NOMO-1 (cell line): Measurements from ENCODE around the gene POLE.

ENCODE experiments used
- DNase-seq, 2 experiments: peaks; one replicate each; lab custom pipeline; 2025; ENCODE audit not compliant: unreplicated experiment in 2 of 2; lab: John Stamatoyannopoulos, UW

The POLE gene

DNA sequence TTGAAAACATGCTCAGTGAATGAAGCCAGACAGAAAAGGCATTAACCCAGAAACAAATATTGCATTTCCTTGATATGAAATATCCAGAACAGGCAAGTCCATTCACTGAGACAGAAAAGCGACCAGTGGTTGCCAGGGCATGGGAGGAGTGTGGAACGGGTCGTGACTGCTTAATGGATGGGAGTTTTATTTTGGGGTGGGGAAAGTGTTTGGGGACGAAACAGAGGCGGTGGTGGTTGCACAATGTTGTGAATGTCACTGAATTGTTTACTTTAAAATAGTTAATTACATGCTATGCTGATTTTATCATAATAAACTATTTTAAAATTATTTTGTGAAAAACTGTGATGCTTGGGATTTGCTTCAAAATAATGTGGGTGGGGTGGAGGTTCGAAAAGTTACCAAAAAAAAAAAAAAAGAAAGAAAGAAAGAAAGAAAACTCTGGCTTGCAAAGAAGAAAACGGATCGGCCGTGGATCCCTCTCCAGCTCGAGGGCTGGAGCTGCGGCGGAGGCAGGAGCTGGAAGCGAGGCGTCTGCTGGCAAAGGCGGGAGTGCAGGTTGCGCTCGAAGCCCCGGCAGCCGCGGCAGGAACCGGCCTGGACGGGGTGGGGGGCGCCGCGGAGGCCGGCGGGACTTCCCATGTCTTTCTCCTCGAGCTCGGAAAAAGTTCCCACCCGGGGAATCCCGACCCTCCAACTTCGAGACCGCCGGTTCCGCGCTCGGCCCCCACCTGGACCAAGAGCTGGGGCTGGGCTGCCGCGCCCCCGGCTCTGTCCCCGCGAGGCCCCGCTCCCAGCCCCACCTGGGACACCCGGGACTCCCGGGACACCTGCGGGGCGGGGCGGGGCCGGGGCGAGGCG is 69.1 kb downstream of the POLE start:
- DNase-seq, result no peak

DNA sequence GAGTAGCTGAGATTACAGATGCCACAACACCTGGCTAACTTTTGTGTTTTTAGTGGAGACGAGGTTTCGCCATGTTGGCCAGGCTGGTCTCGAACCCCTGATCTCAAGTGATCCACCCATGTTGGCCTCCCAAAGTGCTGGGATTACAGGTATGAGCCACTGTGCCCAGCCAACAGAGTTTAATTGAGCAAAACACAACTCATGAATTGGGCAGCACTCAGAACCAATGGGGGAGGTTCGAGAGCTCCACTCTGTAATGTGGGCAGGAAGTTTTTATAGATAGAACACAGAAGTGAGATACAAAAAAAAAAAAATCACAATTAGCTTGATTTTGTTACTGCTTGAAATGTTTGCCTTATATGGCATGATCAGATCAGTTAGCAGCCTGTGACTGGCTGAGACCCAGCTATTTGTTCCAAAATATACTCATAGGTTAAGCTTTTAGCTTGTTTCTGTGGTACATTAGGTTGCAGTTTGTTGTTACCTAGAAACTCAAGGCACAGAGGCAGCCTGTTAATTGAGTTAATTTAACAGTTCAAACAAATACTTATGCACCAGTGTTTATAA is 69.9 kb downstream of the POLE start:
- no peak for DNase-seq

DNA sequence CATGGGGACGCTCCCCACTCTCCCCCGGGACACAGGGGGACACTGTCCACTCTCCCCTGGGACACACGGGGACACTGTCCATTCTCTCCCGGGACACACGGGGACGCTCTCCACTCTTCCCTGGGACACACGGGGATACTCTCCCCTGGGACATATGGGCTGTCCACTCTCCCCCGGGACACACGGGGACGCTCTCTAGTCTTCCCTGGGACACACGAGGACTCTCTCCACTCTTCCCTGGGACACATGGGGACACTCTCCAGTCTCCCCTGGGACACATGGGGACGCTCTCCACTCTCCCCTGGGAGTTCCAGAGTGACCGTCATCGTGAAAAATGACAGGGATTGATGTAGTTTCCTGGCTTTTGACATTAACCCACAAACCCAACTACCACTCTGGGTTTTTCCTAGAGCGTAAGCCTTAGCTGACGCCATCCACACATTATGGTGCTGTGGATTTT is 71.5 kb downstream of the POLE start:
- DNase-seq, result no peak

DNA sequence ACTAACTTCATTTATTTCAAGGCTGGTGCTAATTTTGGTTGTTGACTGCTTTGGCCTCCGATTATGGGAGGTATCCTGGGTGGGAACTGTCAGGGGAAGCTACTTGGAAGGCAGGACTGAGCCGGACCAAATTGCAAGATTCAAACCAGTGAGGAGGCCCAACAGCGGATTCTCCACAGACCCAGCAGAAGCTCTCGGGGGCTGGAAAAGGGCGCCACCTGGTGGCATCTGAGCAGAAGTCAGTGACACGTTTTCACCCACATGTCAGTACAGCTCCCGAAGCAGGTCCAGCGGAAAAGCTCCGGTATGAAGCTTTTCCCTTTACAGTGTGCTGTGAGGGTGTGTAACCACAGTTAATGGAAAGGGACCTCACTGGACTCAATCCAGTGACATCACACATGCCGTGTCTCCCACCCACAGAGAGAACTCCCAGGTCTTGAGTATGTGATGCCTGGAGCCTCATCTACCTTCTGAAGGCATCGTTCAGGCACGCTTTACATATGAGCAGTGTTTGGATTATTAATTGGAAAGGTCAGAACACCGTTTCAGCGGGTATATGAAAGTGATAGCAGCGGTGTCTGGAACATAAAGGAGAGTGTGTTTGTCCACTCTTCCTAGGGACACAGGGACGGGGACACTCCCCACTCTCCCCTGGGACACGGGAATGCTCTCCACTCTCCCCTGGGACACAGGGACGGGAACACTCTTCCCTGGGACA is 72.1 kb downstream of the POLE start:
- peak; percentile 51 to 66 for DNase-seq

DNA sequence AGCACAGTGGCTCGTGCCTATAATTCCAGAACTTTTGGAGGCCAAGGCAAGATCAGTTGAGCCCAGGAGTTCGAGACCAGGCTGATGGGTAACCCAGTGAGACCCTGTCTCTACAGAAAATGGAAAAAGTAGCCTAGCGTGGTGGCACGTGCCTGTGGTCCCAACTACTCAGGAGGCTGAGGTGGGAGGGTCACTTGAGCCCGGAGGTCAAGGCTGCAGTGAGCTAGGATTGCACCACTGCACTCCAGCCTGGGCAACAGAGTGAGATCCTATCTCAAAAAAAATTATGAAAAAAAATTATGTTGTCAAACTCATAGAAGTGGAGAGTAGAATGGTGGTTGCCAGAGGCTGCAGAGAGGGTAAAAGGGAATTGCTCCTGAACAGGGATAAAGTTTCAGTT is 73.1 kb downstream of the POLE start:
- DNase-seq, result no peak

DNA sequence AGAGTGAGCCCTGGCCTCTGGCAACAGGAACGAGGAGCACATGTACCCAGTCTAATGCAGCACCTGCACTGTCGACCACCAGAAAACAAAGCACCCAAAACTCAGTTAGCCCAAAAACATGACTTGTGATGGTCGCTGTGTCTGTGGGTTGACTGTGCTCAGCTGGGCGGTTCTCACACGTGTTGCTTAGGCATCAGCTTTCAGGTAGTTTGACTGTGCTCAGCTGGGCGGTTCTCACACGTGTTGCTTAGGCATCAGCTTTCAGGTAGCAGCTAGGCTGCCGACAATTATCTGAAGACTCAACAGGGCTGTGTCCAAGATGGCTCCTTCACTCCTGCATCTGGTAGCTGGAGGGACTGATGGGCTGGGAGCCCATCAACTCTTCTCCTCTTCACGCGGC is 75.5 kb downstream of the POLE start:
- DNase-seq, result no peak

DNA sequence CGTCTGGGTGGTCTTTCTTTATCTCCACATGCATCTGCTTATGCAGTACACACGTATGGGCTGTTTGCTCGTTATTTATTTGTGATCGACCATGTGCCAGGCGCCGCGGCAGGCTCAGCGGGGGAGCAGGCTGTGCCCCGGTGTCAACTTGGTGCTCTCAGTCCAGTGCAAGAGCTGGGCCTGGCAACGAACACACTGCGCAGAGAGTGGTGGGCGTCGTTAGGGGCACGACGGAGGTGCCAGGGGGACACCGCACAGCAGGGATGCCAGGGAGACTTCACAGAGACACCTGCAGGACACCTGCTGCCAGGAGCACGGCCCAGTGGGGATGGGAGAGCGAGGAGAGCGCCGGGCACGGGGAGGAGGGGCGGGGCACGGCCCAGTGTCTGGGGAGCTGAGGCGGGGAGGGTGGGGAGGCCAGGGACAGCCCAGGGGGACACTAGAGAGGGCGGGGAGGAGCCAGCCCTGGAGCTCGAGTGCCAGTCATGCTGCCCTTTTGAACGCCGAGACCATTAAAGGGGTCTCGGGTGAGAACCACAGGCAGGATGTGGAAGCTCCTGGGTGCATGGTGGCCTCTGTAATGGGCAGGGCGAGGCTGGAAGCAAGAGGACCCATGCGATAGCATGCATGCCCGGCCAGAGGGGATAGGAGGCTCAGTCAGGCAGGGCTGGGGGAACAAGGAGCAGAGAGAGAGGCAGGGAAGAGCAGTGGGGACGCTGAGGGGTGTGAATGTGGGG is 76.1 kb downstream of the POLE start:
- DNase-seq, result no peak

DNA sequence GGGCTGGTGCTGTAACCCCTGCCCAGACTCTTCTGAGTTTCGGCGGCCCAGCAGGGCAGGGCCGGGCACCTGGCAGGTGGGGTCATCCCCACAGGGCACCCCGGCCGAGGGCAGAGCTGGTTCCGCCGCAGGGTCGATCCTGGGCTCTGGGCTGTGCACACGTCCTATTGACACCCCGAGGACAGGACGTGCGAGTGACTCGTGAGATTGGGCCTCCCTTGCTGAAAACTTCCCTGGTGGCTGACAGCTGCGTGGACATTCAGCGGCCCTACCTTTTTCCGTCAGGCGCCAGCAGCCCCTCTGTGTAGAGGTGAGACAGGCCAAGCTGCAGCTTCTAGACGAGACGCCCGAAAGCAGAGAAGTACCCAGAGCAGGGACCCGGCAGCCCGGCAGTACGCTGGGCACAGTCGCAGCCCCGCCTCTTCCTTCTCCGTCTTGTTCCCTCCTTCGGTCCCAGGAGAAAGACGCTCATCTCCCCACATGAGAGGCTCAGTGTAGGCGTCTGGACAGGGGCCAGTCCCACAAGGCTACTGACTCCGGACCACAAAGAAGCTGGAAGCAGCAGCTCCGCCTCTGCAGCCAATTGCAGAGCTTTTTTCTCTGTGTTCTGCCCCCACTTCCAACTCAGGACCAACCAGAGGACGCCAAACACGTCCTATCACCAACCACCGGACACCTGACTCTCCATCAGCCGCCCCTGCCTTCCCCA is 76.9 kb downstream of the POLE start, which contains the start of gene LRCOL1:
LRCOL1 (minus strand) TSS at position 532 of the 709 bp plus-strand sequence. CDS start 4,331 bp downstream, outside the sequence.
- peak in 1 of 2 experiments; percentile 7 for DNase-seq

DNA sequence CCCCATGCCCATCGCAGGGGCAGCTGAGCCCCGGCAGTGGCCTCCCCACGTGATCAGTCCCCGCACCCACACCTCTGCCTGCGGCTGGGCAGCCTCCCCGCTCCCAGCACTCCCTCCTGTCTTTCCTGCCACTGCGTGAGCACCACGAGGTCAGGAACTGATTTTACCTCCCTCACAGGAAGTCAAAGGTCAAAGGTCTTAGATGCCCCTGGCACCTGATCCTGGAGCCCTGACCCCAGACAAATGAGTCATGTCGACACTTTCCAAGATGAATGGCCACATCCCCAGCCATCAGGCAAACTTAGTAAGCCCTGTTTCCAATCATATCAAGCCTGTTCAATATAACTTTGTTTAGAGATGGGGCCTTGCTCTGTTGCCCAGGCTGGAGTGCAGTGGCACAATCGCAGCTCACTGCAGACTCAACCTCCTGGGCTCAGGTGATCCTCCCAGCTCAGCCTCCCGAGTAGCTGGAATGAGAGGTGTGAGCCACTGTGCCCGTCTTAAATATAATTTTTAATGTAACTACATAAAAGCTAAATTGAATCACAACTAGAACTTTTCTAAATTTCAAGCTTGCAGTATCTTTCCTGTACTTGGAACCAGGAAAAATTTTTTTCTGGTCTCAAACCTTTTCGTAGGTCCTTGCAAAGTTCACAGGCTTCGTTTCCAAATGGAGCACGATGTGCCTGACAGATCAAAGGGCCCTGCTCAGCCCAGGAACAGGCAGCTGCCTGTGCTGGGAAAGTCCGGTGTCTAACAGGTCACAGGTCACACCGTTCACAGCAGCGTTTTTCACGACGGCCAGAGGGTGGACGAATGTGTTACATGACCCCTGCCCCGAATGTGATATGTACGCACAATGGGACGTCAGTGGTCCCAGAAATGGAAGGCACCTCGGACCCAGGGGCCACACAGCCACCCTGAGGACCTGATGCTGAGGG is 78.6 kb downstream of the POLE start:
- no peak for DNase-seq

DNA sequence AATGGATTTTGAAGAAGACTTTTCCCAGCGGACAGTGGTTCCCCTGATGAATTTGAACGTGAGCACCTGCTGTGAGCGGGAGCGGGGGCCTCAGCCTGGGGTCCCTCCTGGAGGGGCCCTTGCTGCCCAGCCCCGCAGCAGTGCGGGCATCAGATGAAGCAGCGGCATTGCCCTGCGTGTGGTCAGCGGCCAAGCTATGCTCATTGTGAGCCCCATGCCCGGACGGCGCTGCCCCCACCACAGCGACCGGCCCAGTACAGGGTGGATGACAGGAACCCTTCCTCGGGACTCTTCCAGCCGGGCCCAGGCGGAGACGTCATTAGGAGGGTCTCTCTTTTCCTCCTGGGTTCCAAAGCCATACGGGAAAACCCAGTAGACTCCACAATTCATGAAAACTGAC is 80.2 kb downstream of the POLE start:
- DNase-seq, result no peak

DNA sequence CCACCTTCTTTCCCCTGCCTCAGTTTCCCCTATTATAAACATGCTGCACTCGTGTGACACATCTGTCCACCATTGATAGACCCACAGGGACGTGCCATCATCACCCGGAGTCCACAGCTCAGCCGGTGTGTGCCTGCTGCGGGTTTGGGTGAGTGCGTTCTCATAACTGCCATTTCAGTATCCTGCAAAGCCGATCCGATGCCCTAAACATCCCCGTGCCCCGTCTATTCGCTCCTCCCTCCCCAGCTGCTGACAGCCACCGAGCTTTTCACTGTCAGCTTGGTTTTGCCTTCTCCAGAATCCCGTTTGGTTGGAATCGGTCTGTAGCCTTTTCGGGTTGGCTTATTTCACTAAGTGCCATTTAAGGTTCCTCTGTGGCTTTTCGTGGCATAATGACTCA is 80.7 kb downstream of the POLE start:
- DNase-seq, result no peak

DNA sequence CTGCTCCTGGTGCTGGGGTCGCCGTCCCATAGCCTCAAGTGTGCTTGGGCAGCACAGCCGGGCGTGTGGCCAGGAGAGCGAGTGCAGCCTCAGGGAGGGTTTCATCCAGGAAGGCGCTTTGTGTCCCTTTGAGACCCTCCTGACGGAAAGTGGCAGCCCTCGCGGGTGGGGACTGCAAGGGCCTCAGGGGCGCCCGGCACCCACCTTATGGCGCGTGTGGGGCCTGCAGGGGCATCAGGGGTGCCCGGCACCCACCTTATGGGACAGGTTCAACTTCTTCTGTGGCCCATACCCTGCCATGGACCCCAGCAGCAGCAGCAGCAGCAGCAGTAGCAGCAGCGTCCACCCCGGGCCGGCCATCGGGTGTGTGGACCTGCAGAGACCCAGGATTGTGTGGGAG is 81.2 kb downstream of the POLE start:
- DNase-seq, result no peak

DNA sequence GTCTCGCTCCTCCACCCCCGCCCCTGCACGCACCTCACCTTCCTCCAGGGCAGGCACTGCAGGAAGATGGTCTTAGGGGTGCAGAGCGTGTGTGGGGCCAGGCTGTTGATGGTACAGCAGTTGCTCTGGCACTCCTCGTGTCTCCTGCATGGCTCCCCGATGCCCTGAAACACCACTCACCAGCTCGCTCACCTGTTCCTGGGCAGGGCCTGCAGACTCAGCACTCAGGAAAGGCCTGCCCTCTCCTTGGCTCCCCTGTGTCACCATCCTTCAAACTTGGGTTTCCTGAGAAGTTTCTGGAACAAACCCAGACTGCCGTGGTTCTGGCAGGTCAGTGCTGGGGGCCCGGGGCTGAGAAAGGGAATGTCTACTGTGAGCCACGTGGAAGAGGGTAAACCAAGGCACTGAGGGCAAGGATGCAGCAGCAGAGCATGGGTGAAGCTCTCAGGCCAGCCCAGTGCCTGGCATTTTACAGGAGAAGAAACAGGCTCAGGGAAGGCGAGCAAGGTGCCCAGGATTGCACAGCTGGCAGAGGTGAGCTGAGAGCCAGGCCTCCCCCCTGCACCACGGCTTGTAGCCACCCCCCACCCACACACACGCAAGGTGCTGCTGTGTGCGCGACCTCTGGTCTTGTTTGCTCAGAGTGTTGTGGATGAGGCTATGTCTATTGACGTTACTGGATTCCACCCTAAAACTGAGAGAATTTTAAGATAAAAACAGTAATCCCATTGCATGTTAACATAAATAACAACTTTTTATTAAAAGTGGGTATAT is 82.3 kb downstream of the POLE start:
- DNase-seq, result no peak

DNA sequence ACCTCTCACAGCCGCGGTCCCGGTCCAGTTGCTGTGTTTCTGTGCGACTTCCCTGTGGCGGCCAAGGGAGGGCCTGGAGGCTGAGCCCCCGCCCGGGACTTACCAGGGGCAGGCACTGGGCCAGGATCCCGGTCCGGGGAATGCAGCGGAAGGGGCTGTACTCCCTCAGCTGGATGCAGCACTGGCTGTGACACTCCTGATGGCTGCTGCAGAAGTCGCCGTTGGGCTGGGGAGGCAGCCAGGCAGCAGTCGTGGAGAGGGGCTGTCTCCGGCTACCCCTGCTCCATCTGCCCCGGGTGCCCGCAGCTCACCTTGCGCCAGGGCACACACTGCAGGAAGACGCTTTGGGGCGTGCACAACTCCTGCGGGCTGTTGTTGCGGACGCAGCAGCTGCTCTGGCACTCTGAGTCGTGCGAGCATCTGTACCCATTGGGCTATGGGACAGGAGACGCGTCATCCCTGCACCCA is 83.0 kb downstream of the POLE start:
- no peak for DNase-seq

DNA sequence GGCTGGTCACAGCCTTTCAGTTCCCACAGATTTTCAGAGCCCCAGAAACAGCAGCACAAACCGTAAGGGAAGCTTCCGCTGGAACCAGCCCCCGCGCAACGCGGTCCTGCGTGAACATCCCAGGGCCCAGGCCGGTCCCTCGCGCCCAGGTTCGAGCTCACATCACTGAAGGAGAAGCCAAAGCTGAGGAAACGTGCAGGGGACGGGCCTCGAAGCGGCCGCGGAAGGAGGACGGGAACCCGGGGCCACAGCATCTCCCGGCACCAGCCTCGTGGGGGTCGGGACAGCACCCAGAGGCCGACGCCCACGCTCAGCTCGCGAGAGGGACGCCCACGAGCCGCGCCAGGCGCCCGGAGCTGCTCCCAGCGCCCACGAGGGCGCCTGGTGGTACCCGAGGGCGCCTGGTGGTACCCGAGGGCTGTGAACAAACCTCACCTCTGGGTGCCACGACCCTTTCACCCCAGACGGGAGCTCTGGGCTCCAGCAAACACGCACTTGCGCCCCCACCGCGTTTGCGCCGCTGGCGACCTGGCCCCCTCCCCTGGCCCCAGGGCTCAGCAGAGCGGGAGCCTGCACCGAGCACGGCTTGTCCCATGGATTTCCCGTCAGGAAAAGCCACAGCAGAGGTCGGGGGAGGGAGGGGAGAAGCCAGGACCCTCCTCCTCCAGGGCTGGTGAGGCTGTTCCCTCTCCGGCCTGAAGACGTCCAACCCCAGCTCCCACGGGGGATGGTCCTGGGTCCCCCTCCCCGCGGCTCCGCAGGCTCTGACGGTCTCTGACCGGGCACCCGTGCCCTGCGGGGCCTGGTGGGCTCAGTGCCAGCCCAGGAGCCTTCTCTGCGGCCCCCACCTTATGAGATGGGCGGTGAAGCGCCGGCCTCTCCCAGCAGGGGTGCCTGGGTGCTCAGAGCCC is 83.6 kb downstream of the POLE start:
- DNase-seq, result no peak

DNA sequence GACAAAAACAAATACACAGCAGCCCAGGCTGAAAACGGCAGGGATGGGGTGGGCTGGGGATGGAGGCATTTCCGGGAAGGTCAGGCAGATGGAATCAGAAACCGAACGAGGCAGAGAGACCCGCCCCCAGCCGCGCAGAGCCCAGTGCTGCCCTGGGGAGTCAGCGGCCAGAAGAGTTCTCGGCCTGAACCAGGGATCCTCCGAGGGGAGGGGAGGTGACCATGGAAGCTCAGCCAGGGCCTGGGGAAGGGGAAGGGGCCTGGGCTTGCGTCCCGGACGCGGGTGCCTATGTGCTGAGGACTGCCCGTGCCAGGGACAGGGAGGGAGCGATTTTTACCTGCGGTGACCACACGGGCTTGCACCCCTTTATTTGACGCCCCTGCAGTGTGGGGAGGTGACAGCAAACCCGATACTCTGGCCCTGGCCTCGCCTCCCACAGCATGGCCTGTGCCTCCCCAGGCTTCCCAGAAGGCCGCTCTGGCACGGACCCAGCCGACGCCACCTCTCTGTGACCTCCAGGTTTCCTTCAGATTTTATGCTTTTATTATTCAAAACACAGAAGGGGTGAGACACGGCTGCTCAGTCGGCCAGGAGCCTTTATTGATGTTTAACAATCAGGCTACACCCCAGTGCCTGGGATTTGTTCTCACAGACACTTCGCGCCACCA is 84.4 kb downstream of the POLE start:
- no peak for DNase-seq
